ENCODE data around the gene IL1RN. TPM values are rescaled to one million over a fixed set of nuclear protein-coding genes. Genes with fewer than 3 reads are reported as not detected.

The IL1RN gene
- total RNA-seq, 1 donor from 2014 or later, result not detected

DNA sequence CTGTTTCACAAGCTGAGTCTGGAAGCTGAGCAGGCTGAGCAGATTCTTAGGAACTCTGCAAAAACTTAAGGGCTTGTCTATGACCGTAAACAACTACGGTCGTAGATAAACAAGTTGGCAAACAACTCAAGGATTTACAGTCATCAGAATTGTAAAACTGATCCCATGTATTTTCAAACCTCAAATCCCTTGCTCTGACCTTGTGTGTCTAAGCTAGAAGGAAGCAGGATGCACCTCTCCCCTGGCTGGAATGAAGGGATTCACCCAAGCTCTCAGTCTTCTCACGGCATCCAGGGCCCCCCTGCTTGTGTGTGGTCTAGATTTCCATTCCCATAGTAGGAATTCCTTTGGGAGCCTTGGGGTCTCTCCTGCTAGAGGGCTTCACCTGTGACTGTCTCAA is 12.4 kb upstream of the IL1RN start:
- no peaks in the 10 kb centered on the region for H3K9me3 Mint-ChIP-seq
- H3K4me3 Mint-ChIP-seq, result no peak overlapping the region
- no peaks in the 10 kb centered on the region for H4K20me1 ChIP-seq (ENCODE audit: low read depth)
- no peak overlapping the region for H3K27ac Mint-ChIP-seq
- no peak overlapping the region for H3K27ac ChIP-seq
- no peaks in the 10 kb centered on the region for H3F3A ChIP-seq (ENCODE audit: low read depth)
- no peak overlapping the region for H3K4me3 ChIP-seq
- H3K27me3 Mint-ChIP-seq (ENCODE audit: insufficient read depth, low read depth), result peaks cover 6% of the 10 kb centered on the region
- H3K79me2 ChIP-seq (ENCODE audit: low read depth), result no peaks in the 10 kb centered on the region
- no peak overlapping the region for H3K4me2 ChIP-seq
- TF ChIP-seq EZH2phosphoT487 (IDR thresholded peaks at IDR 0.05) (no peak), EZH2 (IDR thresholded peaks at IDR 0.05) (no peak)
- TF ChIP-seq, protein P1, sequence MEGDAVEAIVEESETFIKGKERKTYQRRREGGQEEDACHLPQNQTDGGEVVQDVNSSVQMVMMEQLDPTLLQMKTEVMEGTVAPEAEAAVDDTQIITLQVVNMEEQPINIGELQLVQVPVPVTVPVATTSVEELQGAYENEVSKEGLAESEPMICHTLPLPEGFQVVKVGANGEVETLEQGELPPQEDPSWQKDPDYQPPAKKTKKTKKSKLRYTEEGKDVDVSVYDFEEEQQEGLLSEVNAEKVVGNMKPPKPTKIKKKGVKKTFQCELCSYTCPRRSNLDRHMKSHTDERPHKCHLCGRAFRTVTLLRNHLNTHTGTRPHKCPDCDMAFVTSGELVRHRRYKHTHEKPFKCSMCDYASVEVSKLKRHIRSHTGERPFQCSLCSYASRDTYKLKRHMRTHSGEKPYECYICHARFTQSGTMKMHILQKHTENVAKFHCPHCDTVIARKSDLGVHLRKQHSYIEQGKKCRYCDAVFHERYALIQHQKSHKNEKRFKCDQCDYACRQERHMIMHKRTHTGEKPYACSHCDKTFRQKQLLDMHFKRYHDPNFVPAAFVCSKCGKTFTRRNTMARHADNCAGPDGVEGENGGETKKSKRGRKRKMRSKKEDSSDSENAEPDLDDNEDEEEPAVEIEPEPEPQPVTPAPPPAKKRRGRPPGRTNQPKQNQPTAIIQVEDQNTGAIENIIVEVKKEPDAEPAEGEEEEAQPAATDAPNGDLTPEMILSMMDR (IDR thresholded peaks at IDR 0.05), result no peak
- H2AFZ ChIP-seq (replicated peaks), result no peak overlapping the region
- H3K4me1 Mint-ChIP-seq, result no peaks in the 10 kb centered on the region
- H3K4me1 ChIP-seq, result no peaks in the 10 kb centered on the region
- H3K36me3 ChIP-seq, result no peaks in the 10 kb centered on the region
- no peaks in the 10 kb centered on the region for H3K36me3 Mint-ChIP-seq
- no peak overlapping the region for H3K9ac ChIP-seq
- H3K27me3 ChIP-seq, result peaks cover 5% of the 10 kb centered on the region
- H3K9me3 ChIP-seq (ENCODE audit: low read depth), result no peaks in the 10 kb centered on the region
- no peak for DNase-seq (ENCODE audit: low spot score)

GRCh38 chr2:113116100-113116958 is 11.1 kb upstream of the IL1RN start:
- Histone ChIP-seq H3K4me2 (no peak overlapping the region), H3K27ac (no peak overlapping the region), H3K79me2 (ENCODE audit: low read depth) (no peaks in the 10 kb centered on the region), H3K9ac (no peak overlapping the region), H3K4me3 (no peak overlapping the region), H4K20me1 (ENCODE audit: low read depth) (no peaks in the 10 kb centered on the region), H3K4me1 (no peaks in the 10 kb centered on the region), H3K27me3 (peaks cover 15% of the 10 kb centered on the region), H3K36me3 (no peaks in the 10 kb centered on the region), H3K9me3 (ENCODE audit: low read depth) (no peaks in the 10 kb centered on the region), H2AFZ (replicated peaks) (no peak overlapping the region), H3F3A (ENCODE audit: low read depth) (no peaks in the 10 kb centered on the region)
- Mint-ChIP-seq H3K9me3 (no peaks in the 10 kb centered on the region), H3K36me3 (no peaks in the 10 kb centered on the region), H3K4me3 (no peak overlapping the region), H3K27me3 (ENCODE audit: insufficient read depth, low read depth) (peaks cover 8% of the 10 kb centered on the region), H3K27ac (no peak overlapping the region), H3K4me1 (no peaks in the 10 kb centered on the region)
- DNase-seq (ENCODE audit: low spot score), result no peak
- TF ChIP-seq, protein P1 (IDR thresholded peaks at IDR 0.05), result no peak
- TF ChIP-seq EZH2phosphoT487 (IDR thresholded peaks at IDR 0.05) (no peak), EZH2 (IDR thresholded peaks at IDR 0.05) (no peak)

GRCh38 chr2:113117541-113118262 is 9.7 kb upstream of the IL1RN start:
- TF ChIP-seq, protein P1 (IDR thresholded peaks at IDR 0.05), result no peak
- TF ChIP-seq EZH2phosphoT487 (IDR thresholded peaks at IDR 0.05) (no peak), EZH2 (IDR thresholded peaks at IDR 0.05) (no peak)
- Histone ChIP-seq H3K36me3 (no peaks in the 10 kb centered on the region), H3K27ac (no peak overlapping the region), H3K9ac (no peak overlapping the region), H3K27me3 (peaks cover 17% of the 10 kb centered on the region), H3F3A (ENCODE audit: low read depth) (no peaks in the 10 kb centered on the region), H3K4me1 (no peaks in the 10 kb centered on the region), H3K4me2 (no peak overlapping the region), H2AFZ (replicated peaks) (no peak overlapping the region), H3K9me3 (ENCODE audit: low read depth) (no peaks in the 10 kb centered on the region), H3K79me2 (ENCODE audit: low read depth) (no peaks in the 10 kb centered on the region), H4K20me1 (ENCODE audit: low read depth) (no peaks in the 10 kb centered on the region), H3K4me3 (no peak overlapping the region)
- Mint-ChIP-seq H3K36me3 (no peaks in the 10 kb centered on the region), H3K9me3 (no peaks in the 10 kb centered on the region), H3K4me3 (no peak overlapping the region), H3K4me1 (no peaks in the 10 kb centered on the region), H3K27me3 (ENCODE audit: insufficient read depth, low read depth) (peaks cover 12% of the 10 kb centered on the region), H3K27ac (no peak overlapping the region)
- DNase-seq (ENCODE audit: low spot score), result no peak

Data from neural progenitor cell (in vitro differentiated cells).